ENCODE results near the gene KCNJ10.
A peak's percentile ranks its signal among the peaks of the same experiment; 100 is the strongest.
"Not testable (repeated sequence)": the region's sequence is repeated elsewhere in the genome, so short reads cannot be mapped to it uniquely, and the experiment has no call there.

The KCNJ10 gene

GRCh38 chr1:160050619-160051018, 19.3 kb downstream of the KCNJ10 start:
- no peaks in the 10 kb centered on the region for H3K27me3 ChIP-seq (ENCODE audit: low read depth, low read length)
- H3K36me3 ChIP-seq (ENCODE audit: control insufficient read depth in 1 of 2, insufficient read depth in 2 of 2, low read length in 2 of 2), result no peaks in the 10 kb centered on the region
- H3K9me3 ChIP-seq (ENCODE audit: control insufficient read depth in 1 of 2, low read length in 2 of 2), result no peaks in the 10 kb centered on the region
- no peak overlapping the region for H3K27ac ChIP-seq (ENCODE audit: low read length)
- peaks cover 11 to 13% of the 10 kb centered on the region in 2 donors for H3K4me1 ChIP-seq (ENCODE audit: control insufficient read depth in 1 of 2, insufficient read depth in 2 of 2, low read length in 2 of 2)
- H3K4me3 ChIP-seq (ENCODE audit: low read depth in 1 of 2, low read length in 2 of 2), result no peak overlapping the region

GRCh38 chr1:160050182-160050581, 19.8 kb downstream of the KCNJ10 start:
- H3K4me3 ChIP-seq (ENCODE audit: low read depth in 1 of 2, low read length in 2 of 2); H3K27me3 ChIP-seq (ENCODE audit: low read depth, low read length); H3K27ac ChIP-seq (ENCODE audit: low read length); H3K9me3 ChIP-seq (ENCODE audit: control insufficient read depth in 1 of 2, low read length in 2 of 2); H3K36me3 ChIP-seq (ENCODE audit: control insufficient read depth in 1 of 2, insufficient read depth in 2 of 2, low read length in 2 of 2): not testable (repeated sequence)
- H3K4me1 ChIP-seq (ENCODE audit: control insufficient read depth in 1 of 2, insufficient read depth in 2 of 2, low read length in 2 of 2), result peaks cover 11 to 13% of the 10 kb centered on the region in 2 donors

GRCh38 chr1:160049101-160049500, 20.9 kb downstream of the KCNJ10 start:
- no peaks in the 10 kb centered on the region for H3K27me3 ChIP-seq (ENCODE audit: low read depth, low read length)
- peaks cover 11 to 13% of the 10 kb centered on the region in 2 donors for H3K4me1 ChIP-seq (ENCODE audit: control insufficient read depth in 1 of 2, insufficient read depth in 2 of 2, low read length in 2 of 2)
- no peak overlapping the region for H3K4me3 ChIP-seq (ENCODE audit: low read depth in 1 of 2, low read length in 2 of 2)
- no peaks in the 10 kb centered on the region for H3K36me3 ChIP-seq (ENCODE audit: control insufficient read depth in 1 of 2, insufficient read depth in 2 of 2, low read length in 2 of 2)
- H3K9me3 ChIP-seq (ENCODE audit: control insufficient read depth in 1 of 2, low read length in 2 of 2), result no peaks in the 10 kb centered on the region
- no peak overlapping the region for H3K27ac ChIP-seq (ENCODE audit: low read length)

- no peaks in the 10 kb centered on the region for H3K36me3 ChIP-seq (ENCODE audit: control insufficient read depth in 1 of 2, insufficient read depth in 2 of 2, low read length in 2 of 2)
- peaks cover 11 to 13% of the 10 kb centered on the region in 2 donors for H3K4me1 ChIP-seq (ENCODE audit: control insufficient read depth in 1 of 2, insufficient read depth in 2 of 2, low read length in 2 of 2)
- no peak overlapping the region for H3K27ac ChIP-seq (ENCODE audit: low read length)
- no peaks in the 10 kb centered on the region for H3K27me3 ChIP-seq (ENCODE audit: low read depth, low read length)
- no peak overlapping the region for H3K4me3 ChIP-seq (ENCODE audit: low read depth in 1 of 2, low read length in 2 of 2)
- no peaks in the 10 kb centered on the region for H3K9me3 ChIP-seq (ENCODE audit: control insufficient read depth in 1 of 2, low read length in 2 of 2)
These were observed 21.6 kb downstream of the KCNJ10 start for GRCh38 chr1:160048335-160048734.

- H3K4me1 ChIP-seq (ENCODE audit: control insufficient read depth in 1 of 2, insufficient read depth in 2 of 2, low read length in 2 of 2), result peaks cover 11 to 13% of the 10 kb centered on the region in 2 donors
- no peaks in the 10 kb centered on the region for H3K27me3 ChIP-seq (ENCODE audit: low read depth, low read length)
- H3K27ac ChIP-seq (ENCODE audit: low read length), result no peak overlapping the region
- H3K4me3 ChIP-seq (ENCODE audit: low read depth in 1 of 2, low read length in 2 of 2), result peak overlapping the region in 1 of 2 donors; percentile 7
- H3K36me3 ChIP-seq (ENCODE audit: control insufficient read depth in 1 of 2, insufficient read depth in 2 of 2, low read length in 2 of 2), result no peaks in the 10 kb centered on the region
- no peaks in the 10 kb centered on the region for H3K9me3 ChIP-seq (ENCODE audit: control insufficient read depth in 1 of 2, low read length in 2 of 2)
These were observed 22.6 kb downstream of the KCNJ10 start for GRCh38 chr1:160047111-160047991.

- Histone ChIP-seq H3K27me3 (ENCODE audit: low read depth, low read length) (no peaks in the 10 kb centered on the region), H3K36me3 (ENCODE audit: control insufficient read depth in 1 of 2, insufficient read depth in 2 of 2, low read length in 2 of 2) (no peaks in the 10 kb centered on the region), H3K9me3 (ENCODE audit: control insufficient read depth in 1 of 2, low read length in 2 of 2) (no peaks in the 10 kb centered on the region), H3K4me1 (ENCODE audit: control insufficient read depth in 1 of 2, insufficient read depth in 2 of 2, low read length in 2 of 2) (peaks cover 11 to 13% of the 10 kb centered on the region in 2 donors), H3K4me3 (ENCODE audit: low read depth in 1 of 2, low read length in 2 of 2) (peak overlapping the region in 1 of 2 donors; percentile 7), H3K27ac (ENCODE audit: low read length) (no peak overlapping the region)
These were observed 23.4 kb downstream of the KCNJ10 start for GRCh38 chr1:160046494-160047110.

- peaks cover 11 to 13% of the 10 kb centered on the region in 2 donors for H3K4me1 ChIP-seq (ENCODE audit: control insufficient read depth in 1 of 2, insufficient read depth in 2 of 2, low read length in 2 of 2)
- H3K4me3 ChIP-seq (ENCODE audit: low read depth in 1 of 2, low read length in 2 of 2), result no peak overlapping the region
- no peaks in the 10 kb centered on the region for H3K27me3 ChIP-seq (ENCODE audit: low read depth, low read length)
- no peaks in the 10 kb centered on the region for H3K36me3 ChIP-seq (ENCODE audit: control insufficient read depth in 1 of 2, insufficient read depth in 2 of 2, low read length in 2 of 2)
- no peak overlapping the region for H3K27ac ChIP-seq (ENCODE audit: low read length)
- H3K9me3 ChIP-seq (ENCODE audit: control insufficient read depth in 1 of 2, low read length in 2 of 2), result no peaks in the 10 kb centered on the region
These were observed 24.3 kb downstream of the KCNJ10 start for GRCh38 chr1:160045653-160046052.

- H3K4me1 ChIP-seq (ENCODE audit: control insufficient read depth in 1 of 2, insufficient read depth in 2 of 2, low read length in 2 of 2), result peaks cover 11 to 13% of the 10 kb centered on the region in 2 donors
- no peak overlapping the region for H3K4me3 ChIP-seq (ENCODE audit: low read depth in 1 of 2, low read length in 2 of 2)
These were observed 26.4 kb downstream of the KCNJ10 start for GRCh38 chr1:160043543-160043942.

GRCh38 chr1:160040476-160040875, 29.5 kb downstream of the KCNJ10 start:
- H3K27me3 ChIP-seq (ENCODE audit: low read depth, low read length), result no peaks in the 10 kb centered on the region
- no peak overlapping the region for H3K27ac ChIP-seq (ENCODE audit: low read length)
- no peaks in the 10 kb centered on the region for H3K36me3 ChIP-seq (ENCODE audit: control insufficient read depth in 1 of 2, insufficient read depth in 2 of 2, low read length in 2 of 2)
- H3K4me3 ChIP-seq (ENCODE audit: low read depth in 1 of 2, low read length in 2 of 2), result no peak overlapping the region
- H3K9me3 ChIP-seq (ENCODE audit: control insufficient read depth in 1 of 2, low read length in 2 of 2), result no peaks in the 10 kb centered on the region
- H3K4me1 ChIP-seq (ENCODE audit: control insufficient read depth in 1 of 2, insufficient read depth in 2 of 2, low read length in 2 of 2), result no peaks in the 10 kb centered on the region

More at GRCh38 chr1:160043543-160043942, 26.4 kb downstream of the KCNJ10 start:
- Histone ChIP-seq H3K9me3 (ENCODE audit: control insufficient read depth in 1 of 2, low read length in 2 of 2) (no peaks in the 10 kb centered on the region), H3K36me3 (ENCODE audit: control insufficient read depth in 1 of 2, insufficient read depth in 2 of 2, low read length in 2 of 2) (no peaks in the 10 kb centered on the region), H3K27ac (ENCODE audit: low read length) (no peak overlapping the region), H3K27me3 (ENCODE audit: low read depth, low read length) (no peaks in the 10 kb centered on the region)

GRCh38 chr1:160032165-160032820, 37.7 kb downstream of the KCNJ10 start:
- Histone ChIP-seq H3K27me3 (ENCODE audit: low read depth, low read length) (no peaks in the 10 kb centered on the region), H3K4me3 (ENCODE audit: low read depth in 1 of 2, low read length in 2 of 2) (peak overlapping the region; percentile 81 to 94), H3K27ac (ENCODE audit: low read length) (peak overlapping the region; percentile 53), H3K9me3 (ENCODE audit: control insufficient read depth in 1 of 2, low read length in 2 of 2) (no peaks in the 10 kb centered on the region), H3K36me3 (ENCODE audit: control insufficient read depth in 1 of 2, insufficient read depth in 2 of 2, low read length in 2 of 2) (no peaks in the 10 kb centered on the region), H3K4me1 (ENCODE audit: control insufficient read depth in 1 of 2, insufficient read depth in 2 of 2, low read length in 2 of 2) (peaks cover 11 to 14% of the 10 kb centered on the region in 2 donors)
